Activated CD4-positive, alpha-beta memory T cell treated with anti-CD3 and anti-CD28 coated beads, Interleukin-2, amount 10 ng/mL, durations not matched to agents 7 days and 5 days (primary cell): ENCODE data around the gene GIPR. TPM values are rescaled to one million over a fixed set of nuclear protein-coding genes. Genes with fewer than 3 reads are reported as not detected.
A peak's percentile ranks its signal among the peaks of the same experiment; 100 is the strongest.
"Not testable (repeated sequence)": the region's sequence is repeated elsewhere in the genome, so short reads cannot be mapped to it uniquely, and the experiment has no call there.

Experiments used
- CTCF ChIA-PET: fragments of 350-600 bp; sonication (Branson Sonifier 250); formaldehyde crosslinking; loops from one replicate; lab custom pipeline; 2021; ENCODE audit warnings: antibody characterized with exemption, inconsistent platforms; lab: Charles Lee
- POLR2A ChIA-PET: fragments of 350-600 bp; sonication (Branson Sonifier 250); formaldehyde crosslinking; loops from one replicate; lab custom pipeline; 2021; ENCODE audit warnings: antibody characterized with exemption; lab: Charles Lee
- DNase-seq: peaks from one replicate; pipeline ENCODE4 v3.0.0-alpha.2; 2020
- H3K27ac Mint-ChIP-seq: one replicate; pipeline ENCODE4 v1.8.0; 2021; ENCODE audit warnings: mild to moderate bottlenecking, mixed read lengths
- H3K27me3 Mint-ChIP-seq: one replicate; pipeline ENCODE4 v1.8.0; 2021; ENCODE audit warnings: mixed read lengths
- H3K36me3 Mint-ChIP-seq: one replicate; pipeline ENCODE4 v1.8.0; 2021; ENCODE audit warnings: low read depth, mixed read lengths
- H3K4me1 Mint-ChIP-seq: one replicate; pipeline ENCODE4 v1.8.0; 2021; ENCODE audit warnings: mixed read lengths
- H3K4me3 Mint-ChIP-seq: one replicate; pipeline ENCODE4 v1.8.0; 2021; ENCODE audit warnings: mild to moderate bottlenecking, mixed read lengths
- H3K9me3 Mint-ChIP-seq: one replicate; pipeline ENCODE4 v1.8.0; 2021; ENCODE audit warnings: mixed read lengths
- total RNA-seq, 2 experiments: library from RNA; stranded (reverse); gene quantifications; one replicate each; pipeline ENCODE4 v1.2.3, GENCODE V29; 2021

The GIPR gene
- total RNA-seq, 2 experiments from 2014 or later: 11.4 to 12.3 TPM

DNA sequence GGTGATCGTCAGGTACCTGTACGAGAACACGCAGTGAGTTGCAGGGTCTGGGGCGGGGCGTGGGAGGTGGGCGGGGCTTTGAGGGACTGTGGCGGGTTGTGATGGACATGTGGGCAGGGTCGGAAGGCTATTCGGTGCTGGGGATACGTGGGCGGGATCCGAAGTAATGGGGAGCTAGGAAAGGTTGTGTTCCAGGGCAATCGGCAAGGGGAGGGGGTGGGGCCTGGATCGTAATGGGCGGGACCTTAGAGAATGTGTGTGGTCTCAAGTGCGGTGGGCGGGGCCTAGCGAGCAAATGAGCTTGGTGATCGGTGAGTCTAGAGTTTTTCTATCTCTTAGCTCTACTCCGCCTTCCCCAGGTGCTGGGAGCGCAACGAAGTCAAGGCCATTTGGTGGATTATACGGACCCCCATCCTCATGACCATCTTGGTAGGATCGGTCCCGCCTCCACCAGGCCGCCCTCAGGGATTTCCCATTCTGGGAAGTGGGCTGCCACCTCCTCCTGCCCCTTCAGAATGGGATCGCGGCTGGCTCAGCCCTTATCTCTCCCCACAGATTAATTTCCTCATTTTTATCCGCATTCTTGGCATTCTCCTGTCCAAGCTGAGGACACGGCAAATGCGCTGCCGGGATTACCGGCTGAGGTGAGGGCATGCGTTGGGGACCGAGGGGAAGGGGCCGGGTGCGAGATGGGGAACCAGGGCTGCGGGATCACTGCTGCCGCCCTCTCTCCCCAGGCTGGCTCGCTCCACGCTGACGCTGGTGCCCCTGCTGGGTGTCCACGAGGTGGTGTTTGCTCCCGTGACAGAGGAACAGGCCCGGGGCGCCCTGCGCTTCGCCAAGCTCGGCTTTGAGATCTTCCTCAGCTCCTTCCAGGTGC is 9.6 kb downstream of the GIPR start:
- Mint-ChIP-seq H3K4me1 (peaks cover 25% of the 10 kb centered on the region), H3K27ac (peak overlapping the region; percentile 8), H3K36me3 (no peaks in the 10 kb centered on the region), H3K27me3 (peaks cover 11% of the 10 kb centered on the region), H3K4me3 (peak overlapping the region; percentile 68), H3K9me3 (no peaks in the 10 kb centered on the region)
- CTCF ChIA-PET: interaction anchor here (0.7 to 8.5 kb wide), 11 partner anchors 8 to 199 kb away, joined by 3 to 106 read pairs (median 4); partner anchors contain the start of genes QPCTL and SNRPD2
- POLR2A ChIA-PET: interaction anchor here (0.7 to 3.0 kb wide), 8 partner anchors 9 to 47 kb away, joined by 3 to 12 read pairs (median 4); partner anchors contain the start of genes GIPR, QPCTL and SNRPD2
- DNase-seq: peak; percentile 86

DNA sequence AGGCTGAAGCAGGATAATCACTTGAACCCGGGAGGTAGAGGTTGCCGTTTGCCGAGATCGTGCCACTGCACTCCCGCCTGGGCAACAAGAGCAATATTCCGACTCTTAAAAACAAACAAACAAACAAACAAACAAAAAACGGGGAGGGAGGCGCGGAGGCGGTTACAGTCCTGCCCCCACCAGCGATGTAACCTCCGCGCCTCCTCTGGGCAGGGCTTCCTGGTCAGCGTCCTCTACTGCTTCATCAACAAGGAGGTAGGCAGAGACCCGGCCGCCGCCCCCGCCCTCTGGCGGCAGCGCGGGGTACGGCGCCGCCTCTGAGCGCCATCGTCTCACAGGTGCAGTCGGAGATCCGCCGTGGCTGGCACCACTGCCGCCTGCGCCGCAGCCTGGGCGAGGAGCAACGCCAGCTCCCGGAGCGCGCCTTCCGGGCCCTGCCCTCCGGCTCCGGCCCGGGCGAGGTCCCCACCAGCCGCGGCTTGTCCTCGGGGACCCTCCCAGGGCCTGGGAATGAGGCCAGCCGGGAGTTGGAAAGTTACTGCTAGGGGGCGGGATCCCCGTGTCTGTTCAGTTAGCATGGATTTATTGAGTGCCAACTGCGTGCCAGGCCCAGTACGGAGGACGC is 13.5 kb downstream of the GIPR start:
- ChIA-PET CTCF (interaction anchor here (0.6 to 8.5 kb wide), 10 partner anchors 10 to 503 kb away, joined by 3 to 106 read pairs (median 4); partner anchors contain the start of genes BLOC1S3, QPCTL, SNRPD2 and TRAPPC6A), POLR2A (interaction anchor here (1.0 to 4.4 kb wide), 6 partner anchors 9 to 49 kb away, joined by 3 to 27 read pairs (median 6); partner anchors contain the start of genes QPCTL and SNRPD2)
- peak; percentile 93 for DNase-seq
- no peaks in the 10 kb centered on the region for H3K9me3 Mint-ChIP-seq
- H3K4me3 Mint-ChIP-seq: peak overlapping the region; percentile 78
- H3K27ac Mint-ChIP-seq: peak overlapping the region; percentile 76
- peaks cover 23% of the 10 kb centered on the region for H3K4me1 Mint-ChIP-seq
- peaks cover 17% of the 10 kb centered on the region for H3K36me3 Mint-ChIP-seq
- H3K27me3 Mint-ChIP-seq: peaks cover 6% of the 10 kb centered on the region

DNA sequence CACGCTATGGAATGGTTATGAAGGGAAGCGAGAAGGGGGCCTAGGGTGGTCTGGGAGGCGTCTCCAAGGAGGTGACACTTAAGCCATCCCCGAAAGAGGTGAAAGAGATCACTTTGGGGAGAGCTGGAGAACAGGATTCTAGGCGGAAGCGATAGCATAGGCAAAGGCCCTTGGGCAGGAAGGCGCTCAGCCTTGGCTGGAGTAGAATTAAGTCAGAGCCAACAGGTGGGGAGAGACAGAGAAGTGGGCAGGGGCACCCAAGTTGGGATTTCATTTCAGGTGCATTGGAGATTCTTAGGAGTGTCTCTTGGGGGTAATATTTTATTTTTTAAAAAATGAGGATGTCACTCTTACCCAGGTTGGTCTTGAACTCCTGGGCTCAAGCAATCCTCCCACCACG is 14.1 kb downstream of the GIPR start:
- no peak overlapping the region for H3K4me3 Mint-ChIP-seq
- H3K27me3 Mint-ChIP-seq: peaks cover 6% of the 10 kb centered on the region
- H3K4me1 Mint-ChIP-seq: peaks cover 19% of the 10 kb centered on the region
- POLR2A ChIA-PET: interaction anchor here (1.0 to 4.4 kb wide), 4 partner anchors 8 to 48 kb away, joined by 3 to 27 read pairs (median 7); partner anchors contain the start of genes QPCTL and SNRPD2
- DNase-seq: no peak
- H3K9me3 Mint-ChIP-seq: no peaks in the 10 kb centered on the region
- H3K36me3 Mint-ChIP-seq: peaks cover 23% of the 10 kb centered on the region
- no peak overlapping the region for H3K27ac Mint-ChIP-seq
- CTCF ChIA-PET: interaction anchor here (0.6 to 8.5 kb wide), 7 partner anchors 9 to 504 kb away, joined by 3 to 106 read pairs (median 3); partner anchors contain the start of genes BLOC1S3, QPCTL, SNRPD2 and TRAPPC6A

DNA sequence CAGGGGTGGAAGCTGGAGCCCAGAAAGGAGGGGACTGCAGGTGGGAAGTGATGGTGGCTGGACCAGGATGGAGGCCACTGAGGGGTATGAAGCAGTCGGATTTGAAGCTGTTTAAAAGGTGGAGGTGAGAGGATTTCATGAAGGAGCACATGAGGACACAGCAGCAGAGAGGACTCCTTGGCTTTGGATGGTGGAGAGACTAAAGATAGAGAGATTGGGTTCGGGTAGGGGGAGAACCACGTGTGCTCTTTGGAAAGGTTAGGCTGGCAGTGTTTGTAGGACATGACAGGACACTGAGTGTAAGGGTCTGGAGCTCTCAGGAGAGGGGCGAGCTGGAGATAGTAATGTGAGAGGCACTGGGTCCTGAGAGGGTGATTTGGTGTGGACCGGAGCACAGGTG is 14.9 kb downstream of the GIPR start:
- peaks cover 14% of the 10 kb centered on the region for H3K4me1 Mint-ChIP-seq
- H3K27ac Mint-ChIP-seq: no peak overlapping the region
- no peaks in the 10 kb centered on the region for H3K9me3 Mint-ChIP-seq
- H3K4me3 Mint-ChIP-seq: no peak overlapping the region
- no peak for DNase-seq
- H3K27me3 Mint-ChIP-seq: peaks cover 2% of the 10 kb centered on the region
- POLR2A ChIA-PET: interaction anchor here (0.7 to 4.4 kb wide), 3 partner anchors 10 to 41 kb away, joined by 3 to 27 read pairs (median 3); partner anchors contain the start of genes QPCTL and SNRPD2
- H3K36me3 Mint-ChIP-seq: peaks cover 31% of the 10 kb centered on the region
- CTCF ChIA-PET: interaction anchor here (0.6 to 8.5 kb wide), 3 partner anchors 8 to 134 kb away, joined by 3 to 106 read pairs (median 4); partner anchors contain the start of genes QPCTL and SNRPD2

DNA sequence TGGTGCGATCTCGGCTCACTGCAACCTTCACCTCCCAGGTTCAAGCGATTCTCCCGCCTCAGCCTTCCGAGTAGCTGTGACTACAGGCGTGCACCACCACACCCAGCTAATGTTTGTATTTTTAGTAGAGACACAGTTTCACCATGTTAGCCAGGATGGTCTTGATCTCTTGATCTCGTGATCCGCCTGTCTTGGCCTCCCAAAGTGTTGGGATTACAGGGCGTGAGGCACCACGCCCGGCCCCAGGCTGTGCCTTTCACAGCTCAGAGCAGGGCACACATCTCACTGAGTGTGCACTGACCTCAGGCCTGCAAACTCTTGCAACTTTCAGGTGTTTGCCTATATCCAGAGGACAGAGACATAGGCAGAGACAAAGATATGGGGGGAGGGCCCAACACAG is 17.0 kb downstream of the GIPR start:
- H3K4me3 Mint-ChIP-seq, POLR2A ChIA-PET, H3K9me3 Mint-ChIP-seq, DNase-seq, CTCF ChIA-PET, H3K27ac Mint-ChIP-seq, H3K27me3 Mint-ChIP-seq: not testable (repeated sequence)
- Mint-ChIP-seq H3K36me3 (peaks cover 43% of the 10 kb centered on the region), H3K4me1 (peaks cover 18% of the 10 kb centered on the region)

DNA sequence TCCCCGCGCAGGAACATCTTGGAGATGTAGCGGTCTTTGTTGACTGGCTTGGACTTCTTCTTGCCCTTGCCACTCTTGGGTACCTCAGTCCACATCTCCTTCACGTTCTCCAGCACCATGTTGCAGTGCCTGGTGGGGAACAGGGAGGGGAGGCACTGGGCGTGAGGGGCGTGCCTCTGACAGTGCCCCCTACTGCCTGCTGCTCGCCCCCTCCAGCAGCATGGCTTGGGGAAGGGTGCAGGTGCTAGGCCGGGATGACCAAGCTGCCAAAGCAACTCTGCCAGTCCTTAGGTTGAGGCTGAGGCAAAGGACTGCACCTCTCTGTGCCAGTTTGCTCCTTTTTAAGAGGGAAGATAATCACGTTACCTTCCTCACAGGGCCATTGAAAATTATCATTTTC is 19.6 kb downstream of the GIPR start:
- Mint-ChIP-seq H3K27ac (no peak overlapping the region), H3K27me3 (no peaks in the 10 kb centered on the region), H3K36me3 (peaks cover 47% of the 10 kb centered on the region), H3K4me3 (no peak overlapping the region), H3K9me3 (no peaks in the 10 kb centered on the region), H3K4me1 (peaks cover 19% of the 10 kb centered on the region)
- no peak for DNase-seq
- ChIA-PET CTCF (interaction anchor here (1.0 to 9.2 kb wide), 2 partner anchors 8 to 45 kb away, joined by 4 to 106 read pairs; no protein-coding TSS in a partner anchor), POLR2A (interaction anchor here (1.3 kb wide), 1 partner anchor 11 kb away, joined by 3 read pairs; no protein-coding TSS in a partner anchor)

DNA sequence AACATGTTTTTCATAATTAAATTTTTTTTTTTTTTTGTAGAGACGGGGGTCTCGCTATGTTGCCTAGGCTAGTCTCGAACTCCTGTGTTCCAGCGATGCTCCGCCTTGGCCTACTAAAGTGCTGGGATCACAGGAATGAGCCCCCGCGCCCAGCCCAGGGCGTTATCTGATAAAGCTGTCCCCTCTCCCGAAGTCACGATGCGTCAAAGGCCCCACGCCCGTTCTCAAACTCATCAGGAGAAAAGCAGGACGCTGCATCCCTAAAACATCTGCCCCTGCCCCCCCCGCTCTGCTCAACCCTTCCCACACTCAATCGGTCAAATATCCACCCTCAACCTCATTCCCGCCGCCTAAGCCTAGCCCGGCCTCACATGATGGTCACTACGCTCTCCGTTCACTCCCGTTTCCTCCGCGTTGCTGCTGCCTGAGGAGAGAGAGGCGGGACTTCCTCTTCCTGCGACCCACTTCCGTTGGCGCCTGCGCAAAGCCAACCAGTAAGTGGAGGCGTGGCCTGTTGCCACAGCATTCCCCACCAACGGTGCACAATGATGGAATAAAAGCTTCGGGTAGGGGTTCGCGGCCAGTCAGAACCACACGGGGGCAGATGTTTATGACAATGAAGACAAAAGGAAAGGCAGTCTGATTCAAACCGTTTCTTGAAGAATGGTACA is 23.6 kb downstream of the GIPR start, which contains the start of gene SNRPD2:
Gene SNRPD2, minus strand, starts transcription at position 438 of the 671 bp plus-strand sequence. Its CDS starts 65 bp downstream, at position 373.
- DNase-seq: peak; percentile 94
- H3K9me3 Mint-ChIP-seq: no peaks in the 10 kb centered on the region
- POLR2A ChIA-PET: interaction anchor here (0.6 to 4.8 kb wide), 21 partner anchors 9 to 223 kb away, joined by 3 to 31 read pairs (median 4); partner anchors contain the start of genes OPA3, SIX5 and SYMPK
- H3K4me3 Mint-ChIP-seq: peak within 1 kb of the TSS; percentile 90
- H3K27me3 Mint-ChIP-seq: no peaks in the 10 kb centered on the region
- CTCF ChIA-PET: interaction anchor here (0.6 to 9.2 kb wide), 20 partner anchors 12 to 320 kb away, joined by 3 to 106 read pairs (median 4); partner anchors contain the start of genes EML2, FBXO46, FOXA3 and OPA3
- H3K27ac Mint-ChIP-seq: peak within 1 kb of the TSS; percentile 89
- peaks cover 37% of the 10 kb centered on the region for H3K36me3 Mint-ChIP-seq
- peaks cover 28% of the 10 kb centered on the region for H3K4me1 Mint-ChIP-seq

DNA sequence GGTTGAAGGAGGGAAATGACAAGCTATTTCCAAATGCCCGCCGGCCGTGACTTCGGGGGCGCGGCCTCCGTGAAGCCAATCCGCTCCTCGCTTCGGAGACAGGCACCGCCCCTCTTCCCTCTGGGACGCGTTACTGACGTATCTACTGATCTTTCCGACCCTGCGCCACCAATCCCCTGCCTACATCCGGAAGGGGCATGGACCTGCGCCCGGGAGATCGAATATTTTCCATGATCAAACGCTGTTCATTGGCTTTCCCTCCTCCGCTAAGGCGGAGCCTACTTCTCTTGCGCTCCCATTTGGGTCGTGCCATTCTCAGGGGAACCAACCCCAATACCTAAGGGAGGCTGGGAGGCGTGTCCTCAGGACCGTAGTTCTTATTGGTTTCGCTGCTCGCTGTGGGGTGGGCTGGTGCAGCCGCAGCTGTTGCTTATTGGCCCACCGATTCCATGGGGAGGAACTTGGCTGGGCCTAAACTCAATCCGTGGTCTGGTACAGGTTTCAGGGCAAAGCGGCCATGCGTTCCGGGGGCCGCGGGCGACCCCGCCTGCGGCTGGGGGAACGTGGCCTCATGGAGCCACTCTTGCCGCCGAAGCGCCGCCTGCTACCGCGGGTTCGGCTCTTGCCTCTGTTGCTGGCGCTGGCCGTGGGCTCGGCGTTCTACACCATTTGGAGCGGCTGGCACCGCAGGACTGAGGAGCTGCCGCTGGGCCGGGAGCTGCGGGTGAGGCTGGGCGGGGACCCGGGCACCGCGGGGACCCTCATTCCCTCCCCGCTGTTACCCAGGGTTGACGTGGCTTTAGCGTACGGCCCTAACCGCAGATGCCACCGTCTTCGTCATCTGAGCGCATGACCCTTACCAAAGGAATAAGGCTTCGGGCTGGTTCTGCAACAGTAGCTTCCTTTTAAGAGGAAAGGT is 24.4 kb downstream of the GIPR start, which contains the start of gene QPCTL:
Gene QPCTL, plus strand, starts transcription at position 480 of the 919 bp plus-strand sequence. Its CDS starts 38 bp downstream, at position 518.
- Mint-ChIP-seq H3K36me3 (peaks cover 30% of the 10 kb centered on the region), H3K4me1 (peaks cover 29% of the 10 kb centered on the region), H3K27me3 (no peaks in the 10 kb centered on the region), H3K27ac (peak within 1 kb of the TSS; percentile 89), H3K9me3 (no peaks in the 10 kb centered on the region), H3K4me3 (peak within 1 kb of the TSS; percentile 90)
- DNase-seq: peak; percentile 98
- ChIA-PET CTCF (interaction anchor here (0.6 to 9.2 kb wide), 29 partner anchors 8 to 965 kb away, joined by 3 to 106 read pairs (median 4); partner anchors contain the start of genes EML2, FBXO46, FOXA3 and OPA3), POLR2A (interaction anchor here (0.6 to 4.8 kb wide), 24 partner anchors 10 to 303 kb away, joined by 3 to 31 read pairs (median 4); partner anchors contain the start of genes CCDC61, FBXO46, OPA3 and SIX5)

DNA sequence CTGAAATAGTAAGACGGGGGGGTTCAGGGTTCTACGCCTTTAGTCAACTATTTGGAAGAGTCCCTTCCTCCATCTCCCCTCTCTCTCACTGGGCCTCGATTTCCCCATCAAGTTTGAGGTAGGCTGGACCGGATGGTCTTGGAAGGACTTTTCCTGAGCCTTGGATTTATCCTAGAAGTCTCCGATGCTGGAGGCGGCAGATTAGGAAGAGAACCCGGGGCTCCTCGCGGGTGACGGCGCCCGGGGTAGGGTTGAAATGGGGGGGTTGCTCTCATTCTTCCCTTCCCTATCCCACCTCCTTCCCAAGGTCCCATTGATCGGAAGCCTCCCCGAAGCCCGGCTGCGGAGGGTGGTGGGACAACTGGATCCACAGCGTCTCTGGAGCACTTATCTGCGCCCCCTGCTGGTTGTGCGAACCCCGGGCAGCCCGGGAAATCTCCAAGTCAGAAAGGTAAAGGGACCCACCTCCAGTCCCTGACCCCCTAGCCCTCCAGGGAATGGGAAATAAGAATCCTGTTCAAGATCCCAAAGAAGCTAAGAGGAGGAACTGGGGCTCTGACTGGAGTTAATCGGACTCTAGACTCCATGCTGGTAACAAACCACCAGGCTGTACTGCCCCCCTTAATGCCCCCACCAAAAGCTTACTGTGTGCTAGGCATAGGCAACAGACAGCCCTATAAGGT is 25.2 kb downstream of the GIPR start:
- no peaks in the 10 kb centered on the region for H3K27me3 Mint-ChIP-seq
- peak overlapping the region; percentile 90 for H3K4me3 Mint-ChIP-seq
- H3K4me1 Mint-ChIP-seq: peaks cover 31% of the 10 kb centered on the region
- peak; percentile 79 for DNase-seq
- no peaks in the 10 kb centered on the region for H3K9me3 Mint-ChIP-seq
- CTCF ChIA-PET: interaction anchor here (0.6 to 9.2 kb wide), 31 partner anchors 8 to 964 kb away, joined by 3 to 106 read pairs (median 5); partner anchors contain the start of genes EML2, FBXO46, FOXA3 and OPA3
- H3K27ac Mint-ChIP-seq: peak overlapping the region; percentile 89
- POLR2A ChIA-PET: interaction anchor here (0.5 to 4.8 kb wide), 18 partner anchors 11 to 302 kb away, joined by 3 to 31 read pairs (median 4); partner anchors contain the start of genes CCDC61, FBXO46, OPA3 and SIX5
- peaks cover 28% of the 10 kb centered on the region for H3K36me3 Mint-ChIP-seq

DNA sequence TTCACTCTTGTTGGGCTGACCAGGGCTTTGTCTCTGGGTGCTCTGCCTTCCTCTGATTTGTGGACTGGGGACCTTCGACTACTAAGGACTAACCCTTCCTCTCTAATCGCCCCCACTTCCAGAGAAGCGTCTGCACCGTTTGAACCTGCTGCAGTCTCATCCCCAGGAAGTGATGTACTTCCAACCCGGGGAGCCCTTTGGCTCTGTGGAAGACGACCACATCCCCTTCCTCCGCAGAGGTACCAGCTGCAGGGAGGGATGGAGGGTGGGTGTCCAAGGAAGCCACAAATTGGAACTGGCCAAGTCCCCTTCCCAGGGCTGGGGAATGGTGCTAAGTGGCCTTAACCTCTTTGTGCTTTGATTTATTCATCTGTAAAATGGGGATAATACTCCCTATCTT is 33.7 kb downstream of the GIPR start:
- no peak overlapping the region for H3K27ac Mint-ChIP-seq
- no peak for DNase-seq

More for the DNA sequence above, 33.7 kb downstream of the GIPR start:
- H3K4me1 Mint-ChIP-seq: peaks cover 13% of the 10 kb centered on the region
- no peaks in the 10 kb centered on the region for H3K27me3 Mint-ChIP-seq
- H3K36me3 Mint-ChIP-seq: peaks cover 26% of the 10 kb centered on the region
- H3K9me3 Mint-ChIP-seq: no peaks in the 10 kb centered on the region
- POLR2A ChIA-PET: no interaction called here
- H3K4me3 Mint-ChIP-seq: no peak overlapping the region
- CTCF ChIA-PET: interaction anchor here (0.6 to 1.4 kb wide), 3 partner anchors 9 to 68 kb away, joined by 3 to 5 read pairs (median 4); partner anchors contain the start of genes QPCTL and SIX5
